Astrocyte (in vitro differentiated cells and primary cell): ENCODE data around the gene KIZ. TPM values are rescaled to one million over a fixed set of nuclear protein-coding genes. Genes with fewer than 3 reads are reported as not detected.

Experiments
- DNase-seq: peaks from one replicate; pipeline ENCODE4 v3.0.0-alpha.2; 2010; ENCODE audit warnings: low read depth
- FAIRE-seq: peaks from 2 replicates; lab custom pipeline; 2011; peaks lifted over from hg19 to GRCh38; lab: Jason Lieb, UNC
- H2AFZ ChIP-seq: 2 replicates; pipeline ENCODE4 v1.6.0; 2012; ENCODE audit warnings: low read depth, low read length, inconsistent platforms
- H3K27ac ChIP-seq: 2 replicates; pipeline ENCODE4 v1.5.1; 2011; ENCODE audit warnings: low read depth, low read length, inconsistent platforms
- H3K27me3 ChIP-seq: 2 replicates; pipeline ENCODE4 v1.6.0; 2011; ENCODE audit warnings: low read length, inconsistent platforms; ENCODE audit not compliant: insufficient read depth
- H3K36me3 ChIP-seq: 2 replicates; pipeline ENCODE4 v1.5.1; 2011; ENCODE audit warnings: low read length, inconsistent platforms; ENCODE audit not compliant: insufficient read depth
- H3K4me1 ChIP-seq: 2 replicates; pipeline ENCODE4 v1.5.1; 2011; ENCODE audit warnings: low read length, inconsistent platforms; ENCODE audit not compliant: insufficient read depth
- H3K4me2 ChIP-seq: 2 replicates; pipeline ENCODE4 v1.6.0; 2012; ENCODE audit warnings: low read length, inconsistent platforms
- H3K4me3 ChIP-seq: 2 replicates; pipeline ENCODE4 v1.5.1; 2011; ENCODE audit warnings: low read depth, mild to moderate bottlenecking, low read length, inconsistent platforms; ENCODE audit not compliant: insufficient read depth
- H3K79me2 ChIP-seq: 2 replicates; pipeline ENCODE4 v1.6.0; 2012; ENCODE audit warnings: mild to moderate bottlenecking, low read length, inconsistent platforms; ENCODE audit not compliant: insufficient read depth
- H3K9ac ChIP-seq: 2 replicates; pipeline ENCODE4 v1.6.0; 2012; ENCODE audit warnings: mild to moderate bottlenecking, low read length, inconsistent platforms
- H3K9me3 ChIP-seq: 2 replicates; pipeline ENCODE4 v1.5.1; 2012; ENCODE audit warnings: low read depth, mild to moderate bottlenecking, low read length, inconsistent platforms; ENCODE audit not compliant: insufficient read depth
- H4K20me1 ChIP-seq: 2 replicates; pipeline ENCODE4 v1.6.0; 2012; ENCODE audit warnings: low read length, inconsistent platforms; ENCODE audit not compliant: insufficient read depth
- H3K27ac Mint-ChIP-seq: one replicate; pipeline ENCODE4 v1.8.0; 2021; ENCODE audit warnings: mild to moderate bottlenecking, mixed read lengths; ENCODE audit not compliant: unreplicated experiment
- H3K27me3 Mint-ChIP-seq: one replicate; pipeline ENCODE4 v1.8.0; 2021; ENCODE audit warnings: low read depth, mixed read lengths; ENCODE audit not compliant: unreplicated experiment
- H3K36me3 Mint-ChIP-seq: one replicate; pipeline ENCODE4 v1.8.0; 2021; ENCODE audit warnings: low read depth, mixed read lengths; ENCODE audit not compliant: unreplicated experiment
- H3K4me1 Mint-ChIP-seq: one replicate; pipeline ENCODE4 v1.8.0; 2021; ENCODE audit warnings: low read depth, mixed read lengths; ENCODE audit not compliant: unreplicated experiment
- H3K4me3 Mint-ChIP-seq: one replicate; pipeline ENCODE4 v1.8.0; 2021; ENCODE audit warnings: mild to moderate bottlenecking, moderate library complexity, mixed read lengths; ENCODE audit not compliant: unreplicated experiment
- H3K9me3 Mint-ChIP-seq: one replicate; pipeline ENCODE4 v1.8.0; 2021; ENCODE audit warnings: mild to moderate bottlenecking, mixed read lengths; ENCODE audit not compliant: unreplicated experiment
- EZH2 ChIP-seq: IDR thresholded peaks from 2 replicates; pipeline ENCODE4 v1.6.1; 2012; ENCODE audit warnings: mild to moderate bottlenecking, low read length, inconsistent platforms; ENCODE audit not compliant: insufficient read depth
- total RNA-seq: library from RNA; stranded (reverse); gene quantifications from 2 replicates; pipeline ENCODE4 v1.2.1, GENCODE V29; 2021
- TF ChIP-seq, protein P1 (sequence below): IDR thresholded peaks from 2 replicates; pipeline ENCODE4 v1.5.1; 2011; ENCODE audit warnings: low read depth, mild to moderate bottlenecking, inconsistent platforms, low read length, moderate library complexity; ENCODE audit not compliant: insufficient read depth

KIZ gene
- total RNA-seq, 1 donor from 2014 or later = 9.7 TPM

DNA sequence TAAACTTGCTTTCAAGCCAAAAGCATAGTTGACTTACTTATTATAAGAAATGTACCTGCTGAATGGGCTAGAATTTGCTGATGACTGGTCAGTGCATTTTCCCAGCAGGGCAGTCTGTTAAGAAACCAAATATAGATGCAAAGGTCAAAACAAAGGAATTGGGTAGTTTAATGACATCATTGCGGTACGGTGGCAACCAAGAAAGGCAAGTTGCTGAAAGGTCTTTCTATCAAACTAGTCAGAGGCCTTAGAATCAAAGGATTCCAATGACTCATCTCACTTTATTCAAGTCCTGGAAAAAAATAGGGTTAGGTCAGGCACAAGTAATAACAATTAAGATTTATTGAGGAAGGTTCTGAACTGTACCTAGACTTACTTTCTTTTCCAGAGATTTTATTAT is 76.4 kb downstream of the KIZ start:
- Histone ChIP-seq H3K27ac (no peak overlapping the region), H3K36me3 (no peaks in the 10 kb centered on the region), H3K4me2 (no peak overlapping the region), H3K9ac (no peak overlapping the region), H2AFZ (no peak overlapping the region), H3K9me3 (no peaks in the 10 kb centered on the region), H4K20me1 (no peaks in the 10 kb centered on the region), H3K4me3 (no peak overlapping the region), H3K27me3 (no peaks in the 10 kb centered on the region), H3K4me1 (peaks cover 5% of the 10 kb centered on the region), H3K79me2 (no peaks in the 10 kb centered on the region)
- H3K27ac Mint-ChIP-seq = no peak overlapping the region
- H3K4me3 Mint-ChIP-seq = no peak overlapping the region
- peaks cover 2% of the 10 kb centered on the region for H3K27me3 Mint-ChIP-seq
- H3K9me3 Mint-ChIP-seq = no peaks in the 10 kb centered on the region
- no peaks in the 10 kb centered on the region for H3K4me1 Mint-ChIP-seq
- DNase-seq (peak; percentile 86), FAIRE-seq (no peak)
- H3K36me3 Mint-ChIP-seq = peaks cover 3% of the 10 kb centered on the region
- no peak for TF ChIP-seq EZH2
- TF ChIP-seq, protein P1, sequence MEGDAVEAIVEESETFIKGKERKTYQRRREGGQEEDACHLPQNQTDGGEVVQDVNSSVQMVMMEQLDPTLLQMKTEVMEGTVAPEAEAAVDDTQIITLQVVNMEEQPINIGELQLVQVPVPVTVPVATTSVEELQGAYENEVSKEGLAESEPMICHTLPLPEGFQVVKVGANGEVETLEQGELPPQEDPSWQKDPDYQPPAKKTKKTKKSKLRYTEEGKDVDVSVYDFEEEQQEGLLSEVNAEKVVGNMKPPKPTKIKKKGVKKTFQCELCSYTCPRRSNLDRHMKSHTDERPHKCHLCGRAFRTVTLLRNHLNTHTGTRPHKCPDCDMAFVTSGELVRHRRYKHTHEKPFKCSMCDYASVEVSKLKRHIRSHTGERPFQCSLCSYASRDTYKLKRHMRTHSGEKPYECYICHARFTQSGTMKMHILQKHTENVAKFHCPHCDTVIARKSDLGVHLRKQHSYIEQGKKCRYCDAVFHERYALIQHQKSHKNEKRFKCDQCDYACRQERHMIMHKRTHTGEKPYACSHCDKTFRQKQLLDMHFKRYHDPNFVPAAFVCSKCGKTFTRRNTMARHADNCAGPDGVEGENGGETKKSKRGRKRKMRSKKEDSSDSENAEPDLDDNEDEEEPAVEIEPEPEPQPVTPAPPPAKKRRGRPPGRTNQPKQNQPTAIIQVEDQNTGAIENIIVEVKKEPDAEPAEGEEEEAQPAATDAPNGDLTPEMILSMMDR = no peak

DNA sequence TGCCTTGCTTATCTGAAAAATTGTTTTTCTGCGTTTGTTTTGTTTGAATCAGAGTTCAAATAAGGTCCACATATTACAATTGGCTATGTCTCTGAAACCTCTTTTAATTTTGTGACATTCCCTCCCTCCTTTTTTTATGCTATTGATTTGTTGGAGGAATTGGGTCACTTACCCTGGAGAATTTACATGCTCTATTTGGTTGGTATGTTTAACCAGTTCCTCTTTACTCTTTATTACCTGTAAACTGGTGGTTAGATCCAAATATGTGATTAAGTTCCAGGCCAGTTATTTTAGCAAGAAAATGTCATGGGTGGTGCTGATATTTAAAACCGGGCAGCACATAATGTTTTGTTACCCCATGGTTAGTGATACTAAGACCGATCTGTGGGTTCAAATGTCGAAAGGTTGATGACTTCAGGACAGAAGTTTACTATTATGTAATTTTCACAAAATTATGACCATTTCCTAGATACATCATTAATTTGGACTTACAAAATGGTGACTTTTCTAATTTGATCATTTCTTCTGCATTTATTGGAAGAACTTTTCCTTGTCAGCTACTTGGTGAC is 77.3 kb downstream of the KIZ start:
- H3K9me3 Mint-ChIP-seq = no peaks in the 10 kb centered on the region
- Histone ChIP-seq H3K9ac (no peak overlapping the region), H3K4me2 (no peak overlapping the region), H3K27me3 (no peaks in the 10 kb centered on the region), H3K27ac (no peak overlapping the region), H2AFZ (no peak overlapping the region), H3K36me3 (no peaks in the 10 kb centered on the region), H3K4me3 (no peak overlapping the region), H3K4me1 (peaks cover 5% of the 10 kb centered on the region), H3K9me3 (no peaks in the 10 kb centered on the region), H3K79me2 (no peaks in the 10 kb centered on the region), H4K20me1 (no peaks in the 10 kb centered on the region)
- peaks cover 2% of the 10 kb centered on the region for H3K27me3 Mint-ChIP-seq
- H3K4me3 Mint-ChIP-seq = no peak overlapping the region
- H3K36me3 Mint-ChIP-seq = peaks cover 3% of the 10 kb centered on the region
- no peak overlapping the region for H3K27ac Mint-ChIP-seq
- no peak for FAIRE-seq
- no peaks in the 10 kb centered on the region for H3K4me1 Mint-ChIP-seq
- DNase-seq = no peak
- no peak for TF ChIP-seq EZH2

DNA sequence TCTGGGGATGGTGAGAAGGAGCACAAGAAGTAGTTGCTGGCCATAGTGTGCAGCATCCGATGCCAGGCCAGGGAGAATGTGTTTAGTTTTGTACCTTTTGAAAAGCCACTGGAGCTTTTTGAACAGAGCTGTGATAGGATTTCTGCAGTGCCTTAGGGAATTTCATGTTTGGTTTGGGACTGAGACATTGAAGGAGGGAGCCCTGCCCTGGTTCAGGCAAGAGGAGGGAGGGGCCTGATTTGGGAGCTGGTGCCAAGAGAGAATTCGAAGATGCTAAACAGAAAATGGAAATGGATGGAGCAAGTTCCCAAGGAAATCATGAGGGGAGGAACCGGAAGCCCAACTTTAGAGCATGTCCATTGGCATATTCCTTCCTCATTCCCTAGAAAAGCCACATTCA is 80.7 kb downstream of the KIZ start:
- Mint-ChIP-seq H3K9me3 (no peaks in the 10 kb centered on the region), H3K36me3 (peaks cover 5% of the 10 kb centered on the region), H3K4me3 (no peak overlapping the region), H3K4me1 (no peaks in the 10 kb centered on the region), H3K27ac (no peak overlapping the region), H3K27me3 (peaks cover 2% of the 10 kb centered on the region)
- FAIRE-seq = no peak
- Histone ChIP-seq H3K36me3 (no peaks in the 10 kb centered on the region), H2AFZ (no peak overlapping the region), H3K27ac (no peak overlapping the region), H3K4me3 (no peak overlapping the region), H3K79me2 (no peaks in the 10 kb centered on the region), H3K9ac (no peak overlapping the region), H3K4me1 (peaks cover 5% of the 10 kb centered on the region), H3K27me3 (no peaks in the 10 kb centered on the region), H3K4me2 (no peak overlapping the region), H3K9me3 (no peaks in the 10 kb centered on the region), H4K20me1 (no peaks in the 10 kb centered on the region)
- no peak for TF ChIP-seq EZH2
- TF ChIP-seq, protein P1 = no peak
- DNase-seq = no peak
